Neutrophil (primary cell): ENCODE results near the gene HOXA9.

ENCODE experiments used
- H3K27ac ChIP-seq: fragments of 200-600 bp; sonication (generic); 2 replicates; pipeline ENCODE4 v1.5.1; 2016; ENCODE audit warnings: mild to moderate bottlenecking, moderate library complexity
- H3K27me3 ChIP-seq: fragments of 200-600 bp; sonication (generic); 2 replicates; pipeline ENCODE4 v1.6.0; 2016; ENCODE audit warnings: mild to moderate bottlenecking
- H3K36me3 ChIP-seq: fragments of 200-600 bp; sonication (generic); 2 replicates; pipeline ENCODE4 v1.5.1; 2017
- H3K4me1 ChIP-seq, 2 experiments: fragments of 200-600 bp in 1 of 2; sonication (generic) in 1 of 2; 1 replicate in 1 of 2; 2 replicates in 1 of 2; pipeline versions ENCODE4 v1.5.1 to v1.6.1; 2013 to 2016; ENCODE audit warnings: low read depth in 1 of 2, low read length in 1 of 2, mild to moderate bottlenecking in 1 of 2, moderate library complexity in 1 of 2; ENCODE audit not compliant: control insufficient read depth in 1 of 2, insufficient read depth in 1 of 2
- H3K4me3 ChIP-seq, 2 experiments: fragments of 200-600 bp in 1 of 2; sonication (generic) in 1 of 2; 1 replicate in 1 of 2; 2 replicates in 1 of 2; pipeline ENCODE4 v1.5.1; 2013 to 2016; ENCODE audit warnings: low read depth in 1 of 2, low read length in 1 of 2, mild to moderate bottlenecking in 1 of 2, moderate library complexity in 1 of 2
- H3K9me3 ChIP-seq: fragments of 200-600 bp; sonication (generic); 2 replicates; pipeline ENCODE4 v1.5.1; 2016
- TF ChIP-seq, protein P1 (sequence below): fragments of 200-600 bp; sonication (generic); IDR thresholded peaks from 2 replicates; pipeline ENCODE4 v1.5.1; 2016; ENCODE audit warnings: antibody characterized with exemption

HOXA9 gene

DNA sequence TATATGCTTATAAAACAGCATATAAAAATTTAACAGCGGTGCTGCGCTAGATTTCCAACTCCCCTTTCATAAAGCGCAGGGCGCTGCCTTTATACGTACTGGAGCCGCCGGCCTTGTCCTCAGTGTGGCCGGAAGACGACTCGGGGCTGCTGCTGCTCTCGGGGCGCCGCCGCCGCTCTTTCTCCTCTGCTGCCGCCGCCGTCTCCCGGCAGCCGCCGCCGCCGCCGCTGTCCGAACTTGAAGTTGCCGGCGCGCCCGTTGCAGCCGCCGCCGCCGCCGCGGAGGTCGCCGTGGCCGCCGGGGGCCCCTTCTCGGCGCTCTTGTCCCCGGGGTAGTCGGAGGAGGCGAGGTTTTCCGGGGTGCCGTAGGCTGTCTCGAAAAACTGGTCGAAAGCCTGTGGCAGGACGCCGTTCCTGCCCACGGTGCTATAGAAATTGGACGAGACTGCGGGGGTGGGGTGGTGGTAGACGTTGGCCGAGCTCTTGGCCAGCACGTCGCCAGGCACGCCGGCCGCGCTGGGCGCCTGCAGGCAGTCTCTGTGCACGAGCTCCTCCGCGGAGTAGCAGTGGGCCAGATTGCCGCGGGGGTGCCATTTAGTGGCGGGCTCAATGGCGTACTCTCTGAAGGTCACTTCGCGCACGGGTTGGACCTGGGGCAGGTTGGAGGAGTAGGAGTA, 19.1 kb upstream of the HOXA9 start:
- Histone ChIP-seq H3K36me3 (no peaks in the 10 kb centered on the region), H3K27ac (no peak overlapping the region), H3K9me3 (no peaks in the 10 kb centered on the region), H3K4me3 (peak overlapping the region; percentile 13 to 45), H3K27me3 (peaks cover 100% of the 10 kb centered on the region), H3K4me1 (peaks cover 46 to 58% of the 10 kb centered on the region in 2 experiments)
- TF ChIP-seq, protein P1, sequence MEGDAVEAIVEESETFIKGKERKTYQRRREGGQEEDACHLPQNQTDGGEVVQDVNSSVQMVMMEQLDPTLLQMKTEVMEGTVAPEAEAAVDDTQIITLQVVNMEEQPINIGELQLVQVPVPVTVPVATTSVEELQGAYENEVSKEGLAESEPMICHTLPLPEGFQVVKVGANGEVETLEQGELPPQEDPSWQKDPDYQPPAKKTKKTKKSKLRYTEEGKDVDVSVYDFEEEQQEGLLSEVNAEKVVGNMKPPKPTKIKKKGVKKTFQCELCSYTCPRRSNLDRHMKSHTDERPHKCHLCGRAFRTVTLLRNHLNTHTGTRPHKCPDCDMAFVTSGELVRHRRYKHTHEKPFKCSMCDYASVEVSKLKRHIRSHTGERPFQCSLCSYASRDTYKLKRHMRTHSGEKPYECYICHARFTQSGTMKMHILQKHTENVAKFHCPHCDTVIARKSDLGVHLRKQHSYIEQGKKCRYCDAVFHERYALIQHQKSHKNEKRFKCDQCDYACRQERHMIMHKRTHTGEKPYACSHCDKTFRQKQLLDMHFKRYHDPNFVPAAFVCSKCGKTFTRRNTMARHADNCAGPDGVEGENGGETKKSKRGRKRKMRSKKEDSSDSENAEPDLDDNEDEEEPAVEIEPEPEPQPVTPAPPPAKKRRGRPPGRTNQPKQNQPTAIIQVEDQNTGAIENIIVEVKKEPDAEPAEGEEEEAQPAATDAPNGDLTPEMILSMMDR, result no peak

DNA sequence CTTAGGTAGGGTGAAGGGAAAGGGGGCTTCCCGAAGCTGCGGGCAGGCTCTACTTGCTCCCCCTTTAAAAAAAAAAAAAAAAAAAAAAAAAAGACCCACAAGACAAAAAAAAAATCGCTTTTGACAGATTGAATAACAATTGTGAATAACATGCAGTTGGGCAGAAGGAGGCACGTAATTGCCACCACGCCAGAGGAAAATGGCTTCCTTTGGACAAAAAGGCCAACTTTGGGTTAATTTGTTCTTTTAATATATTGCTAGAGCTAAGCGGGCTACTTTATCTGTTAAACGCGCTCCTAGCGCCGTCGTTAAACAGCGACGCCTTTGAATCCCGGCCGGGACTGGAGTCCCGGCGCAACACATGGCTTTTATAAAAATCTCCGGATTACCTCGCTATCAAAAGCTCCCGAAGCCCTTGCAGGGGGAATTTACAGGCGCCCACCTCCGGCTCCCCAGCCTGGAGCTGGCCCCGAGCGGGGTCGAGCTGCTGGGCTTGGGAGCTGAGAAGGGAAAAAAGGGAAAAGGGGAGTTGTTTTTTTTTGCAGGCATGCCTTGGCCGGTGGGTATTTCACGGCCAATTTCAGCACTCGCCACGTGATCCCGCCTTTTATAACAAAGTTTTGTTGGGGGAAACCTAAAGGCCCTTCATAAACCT, 18.5 kb upstream of the HOXA9 start:
- H3K27me3 ChIP-seq, result peaks cover 100% of the 10 kb centered on the region
- peak overlapping the region in 1 of 2 experiments; percentile 45 for H3K4me3 ChIP-seq
- TF ChIP-seq, protein P1, result no peak
- peaks cover 42 to 54% of the 10 kb centered on the region in 2 experiments for H3K4me1 ChIP-seq
- H3K27ac ChIP-seq, result no peak overlapping the region
- H3K9me3 ChIP-seq, result no peaks in the 10 kb centered on the region
- H3K36me3 ChIP-seq, result no peaks in the 10 kb centered on the region

DNA sequence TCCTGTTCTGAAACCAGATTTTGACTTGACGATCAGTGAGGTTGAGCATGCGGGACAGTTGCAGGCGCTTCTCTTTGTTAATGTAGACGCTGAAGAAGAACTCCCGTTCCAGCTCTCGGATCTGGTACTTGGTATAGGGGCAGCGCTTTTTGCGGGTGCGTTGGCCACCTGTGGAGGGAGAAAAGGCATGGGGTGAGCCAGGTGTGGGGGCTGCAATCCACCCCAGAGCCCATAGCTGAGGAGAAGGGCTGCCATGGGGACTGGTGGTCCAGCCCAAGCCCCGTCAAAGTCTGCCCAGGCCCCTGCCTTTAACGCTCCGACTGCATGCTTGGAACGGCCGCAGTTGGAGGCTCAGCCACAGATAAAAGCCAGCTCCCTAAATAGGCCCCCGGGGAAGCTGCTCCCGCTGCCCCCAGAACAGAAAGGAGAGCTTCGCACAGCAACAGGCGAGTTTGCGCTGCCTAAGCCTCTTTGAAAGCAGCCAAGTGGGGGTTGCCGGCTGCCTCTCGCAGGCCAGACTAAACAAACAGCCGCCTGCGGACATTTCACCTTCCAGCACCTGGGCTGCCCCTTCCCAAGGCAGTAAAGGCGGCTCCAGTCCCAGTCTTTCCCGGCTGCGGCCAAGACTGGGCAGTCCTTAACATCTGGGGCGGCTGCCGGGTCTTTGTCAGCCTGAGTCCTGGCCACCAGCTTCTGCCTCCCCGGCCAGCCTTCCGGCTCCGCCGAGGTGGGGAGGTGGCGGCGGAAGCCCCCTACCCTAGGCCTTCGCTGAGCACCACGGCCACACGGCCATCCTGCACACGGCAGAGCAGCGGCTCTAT, 17.7 kb upstream of the HOXA9 start:
- no peaks in the 10 kb centered on the region for H3K36me3 ChIP-seq
- H3K27me3 ChIP-seq, result peaks cover 100% of the 10 kb centered on the region
- H3K4me1 ChIP-seq, result peaks cover 35 to 46% of the 10 kb centered on the region in 2 experiments
- H3K9me3 ChIP-seq, result no peaks in the 10 kb centered on the region
- H3K27ac ChIP-seq, result no peak overlapping the region
- H3K4me3 ChIP-seq, result no peak overlapping the region
- TF ChIP-seq, protein P1, result no peak

DNA sequence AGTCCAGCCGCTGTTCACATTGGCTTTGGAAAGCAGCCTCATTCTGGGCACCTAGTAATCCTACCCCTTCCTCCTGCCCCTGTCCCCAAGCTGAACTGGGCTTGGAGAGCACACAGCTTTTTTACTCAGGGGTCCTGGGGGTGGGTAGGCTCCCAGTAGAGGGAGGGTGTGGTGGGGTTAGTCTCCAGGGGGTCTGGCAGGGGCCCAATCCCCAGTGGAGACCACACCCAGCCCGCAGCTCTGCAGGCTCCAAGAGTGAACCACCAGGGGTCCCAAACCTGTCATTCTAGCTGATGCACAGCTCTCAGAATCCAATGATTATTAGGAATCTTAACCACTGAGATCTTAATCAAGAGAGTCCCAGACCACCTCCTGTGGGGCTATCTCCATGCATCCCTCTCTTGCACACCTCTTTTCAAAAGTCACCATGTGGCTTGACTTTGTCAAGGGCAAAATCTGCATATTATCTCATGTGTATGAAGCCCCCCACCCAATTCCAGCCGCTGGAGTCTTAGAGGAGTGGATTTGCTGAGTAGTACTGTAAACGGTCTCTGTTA, 17.0 kb upstream of the HOXA9 start:
- Histone ChIP-seq H3K36me3 (no peaks in the 10 kb centered on the region), H3K4me3 (no peak overlapping the region), H3K9me3 (no peaks in the 10 kb centered on the region), H3K27me3 (peaks cover 100% of the 10 kb centered on the region), H3K4me1 (peaks cover 31 to 42% of the 10 kb centered on the region in 2 experiments), H3K27ac (no peak overlapping the region)
- TF ChIP-seq, protein P1, result no peak

DNA sequence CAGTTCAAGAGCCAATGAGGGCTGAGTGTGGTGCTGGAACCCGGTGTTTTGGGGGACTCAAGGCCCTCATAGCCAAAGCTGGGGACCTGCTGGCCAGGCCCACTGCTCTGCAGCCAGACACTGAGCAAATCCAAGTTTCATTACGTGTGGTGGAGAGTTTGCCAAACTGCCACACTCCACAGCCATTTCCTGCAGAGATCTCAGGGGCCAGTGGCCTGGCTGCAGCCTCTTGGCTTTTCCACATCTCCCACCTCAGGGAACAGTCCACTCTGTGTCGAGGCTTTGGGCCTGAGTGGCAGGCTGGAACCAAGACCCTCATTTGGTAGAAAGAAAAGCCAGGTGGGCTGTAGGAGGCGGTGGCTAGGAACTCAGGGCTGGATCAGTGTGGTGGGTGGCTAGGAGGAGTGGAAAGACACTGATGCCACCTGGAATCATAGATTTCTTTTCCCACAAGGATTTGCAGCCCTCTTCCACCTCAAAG, 16.5 kb upstream of the HOXA9 start:
- Histone ChIP-seq H3K27ac (no peak overlapping the region), H3K4me3 (no peak overlapping the region)

More for the DNA sequence above, 16.5 kb upstream of the HOXA9 start:
- TF ChIP-seq, protein P1, result no peak
- Histone ChIP-seq H3K9me3 (no peaks in the 10 kb centered on the region), H3K27me3 (peaks cover 100% of the 10 kb centered on the region), H3K4me1 (peaks cover 31 to 42% of the 10 kb centered on the region in 2 experiments), H3K36me3 (no peaks in the 10 kb centered on the region)
